ENCODE data around the gene PASK. TPM values are rescaled to one million over a fixed set of nuclear protein-coding genes. Genes with fewer than 3 reads are reported as not detected.

PASK gene
- total RNA-seq, 1 experiment from 2014 or later = 5.8 TPM

GRCh38 chr2:241066893-241067341 lies 82.4 kb downstream of the PASK start:
- DNase-seq (ENCODE audit: low read depth) = no peak

DNA sequence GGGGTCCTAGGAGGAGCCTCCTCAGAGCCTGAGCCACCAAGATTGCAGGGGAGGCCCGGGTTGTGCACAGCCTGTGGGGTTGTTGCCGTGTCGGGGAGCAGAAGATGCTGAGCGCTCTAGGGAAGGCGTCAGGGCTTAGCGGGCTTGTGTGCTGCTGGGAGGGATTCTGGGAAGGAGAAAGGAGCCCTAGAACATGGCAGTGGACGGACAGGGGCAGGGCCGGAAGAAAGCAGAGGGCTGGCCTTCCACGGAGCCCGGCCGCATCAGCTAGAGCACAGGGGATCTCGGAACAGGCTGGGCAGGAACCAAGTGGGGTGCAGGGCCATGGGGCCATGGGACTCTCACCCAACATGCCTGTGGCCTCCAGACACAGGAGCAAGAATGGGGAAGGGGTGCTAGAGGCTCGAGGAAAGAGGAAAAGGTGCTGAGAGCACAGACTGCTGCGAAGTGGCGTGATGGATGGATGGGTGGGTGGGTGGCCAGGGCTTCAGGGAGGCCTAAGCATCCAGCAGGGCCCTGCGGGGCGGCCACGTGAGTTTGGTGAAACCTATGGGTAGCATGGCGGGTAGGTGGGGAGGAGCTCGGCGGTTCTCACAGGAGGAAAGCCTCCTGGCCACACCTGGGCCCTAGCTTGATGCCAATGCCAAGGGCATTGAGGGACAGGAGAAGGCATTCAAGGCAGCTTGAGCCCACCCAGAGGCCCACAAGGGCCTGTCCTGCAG lies 82.9 kb downstream of the PASK start:
- no peak for DNase-seq (ENCODE audit: low read depth)

GRCh38 chr2:241065355-241065803 lies 83.9 kb downstream of the PASK start:
- no peak for DNase-seq (ENCODE audit: low read depth)

- no peak for DNase-seq (ENCODE audit: low read depth)
Observed at GRCh38 chr2:241064802-241065354, 84.4 kb downstream of the PASK start.

GRCh38 chr2:241064008-241064801 lies 85.1 kb downstream of the PASK start:
- no peak for DNase-seq (ENCODE audit: low read depth)

DNA sequence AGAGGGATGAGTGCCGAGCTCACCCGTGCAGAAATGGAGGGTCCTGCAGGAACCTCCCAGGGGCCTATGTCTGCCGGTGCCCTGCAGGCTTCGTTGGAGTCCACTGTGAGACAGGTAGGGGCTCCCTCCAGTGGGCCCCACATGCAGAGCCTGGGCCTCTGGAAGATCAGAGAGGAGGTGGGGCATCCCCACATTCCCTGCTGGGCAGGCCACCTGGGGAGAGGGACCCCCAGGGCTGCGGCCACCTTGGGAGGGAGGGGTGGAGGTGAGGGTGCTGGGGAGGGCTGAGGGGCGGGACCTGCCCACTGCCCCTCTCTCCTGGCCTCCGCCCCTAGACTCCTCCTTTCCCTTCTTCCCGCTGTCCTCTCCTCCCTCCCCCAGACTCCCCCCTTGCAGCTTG lies 85.7 kb downstream of the PASK start:
- no peak for DNase-seq (ENCODE audit: low read depth)

GRCh38 chr2:241063093-241063551 lies 86.2 kb downstream of the PASK start:
- DNase-seq (ENCODE audit: low read depth) = no peak

GRCh38 chr2:241062389-241063092 lies 86.7 kb downstream of the PASK start:
- DNase-seq (ENCODE audit: low read depth) = no peak

DNA sequence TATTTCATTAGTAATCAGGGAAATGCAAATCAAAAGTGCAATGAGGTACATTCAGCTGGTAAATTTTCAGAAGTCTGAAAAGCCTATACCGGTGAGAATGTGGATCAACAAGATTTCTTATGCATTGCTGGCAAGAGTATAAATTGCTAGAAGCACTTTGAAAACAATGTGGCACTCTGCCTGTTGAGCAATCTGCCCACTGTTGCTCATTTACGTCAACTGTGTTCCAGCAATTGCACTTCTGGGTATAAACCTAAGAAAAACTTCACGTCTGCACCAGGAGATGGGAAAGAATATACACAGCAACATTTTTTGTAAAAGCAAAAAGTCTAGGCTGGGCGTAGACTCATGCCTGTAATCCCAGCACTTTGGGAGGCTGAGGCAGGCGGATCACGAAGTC lies 88.0 kb downstream of the PASK start:
- DNase-seq (ENCODE audit: low read depth) = no peak

Other genes starting within 250 kb of the PASK start
- gene CROCC2, start 243.1 kb downstream of the PASK start, total RNA-seq (2014; rRNA removed; shearing (Covaris generic)) = not detected in 2 replicates
- 1.3 and 2.2 TPM in 2 replicates for gene SNED1, start 150.9 kb downstream of the PASK start, total RNA-seq (2014; rRNA removed; shearing (Covaris generic))
- gene MTERF4, start 47.2 kb downstream of the PASK start, total RNA-seq (2014; rRNA removed; shearing (Covaris generic)) = 9.0 and 12.3 TPM in 2 replicates
- gene PPP1R7, start 995 bp upstream of the PASK start, total RNA-seq (2014; rRNA removed; shearing (Covaris generic)) = 59.2 and 60.7 TPM in 2 replicates
- gene ANO7, start 39.2 kb upstream of the PASK start, total RNA-seq (2014; rRNA removed; shearing (Covaris generic)) = 0.62 and 0.76 TPM in 2 replicates
- 233 and 426 TPM in 2 replicates for gene HDLBP, start 166.2 kb upstream of the PASK start, total RNA-seq (2014; rRNA removed; shearing (Covaris generic))
- 234 and 310 TPM in 2 replicates for gene SEPTIN2, start 166.5 kb upstream of the PASK start, total RNA-seq (2014; rRNA removed; shearing (Covaris generic))
- 12.8 and 17.0 TPM in 2 replicates for gene FARP2, start 206.8 kb upstream of the PASK start, total RNA-seq (2014; rRNA removed; shearing (Covaris generic))

Measured in M059J (cell line).